Epithelial cell of proximal tubule (primary cell): ENCODE data around the gene HLF. TPM values are rescaled to one million over a fixed set of nuclear protein-coding genes. Genes with fewer than 3 reads are reported as not detected.

Experiments
- DNase-seq: peaks from one replicate; pipeline ENCODE4 v3.0.0-alpha.2; 2011; ENCODE audit warnings: low read depth
- H3K4me3 ChIP-seq: 2 replicates; pipeline ENCODE4 v1.5.1; 2011; ENCODE audit warnings: low read depth, mild to moderate bottlenecking, low read length
- total RNA-seq: library from RNA; depleted of rRNA; stranded (reverse); fragments of >200 nt; gene quantifications from 2 replicates; pipeline ENCODE4 v1.2.3, GENCODE V29; 2015
- TF ChIP-seq, protein P1 (sequence below): conservative IDR thresholded peaks from 2 replicates; pipeline ENCODE4 v1.5.1; 2012; ENCODE audit warnings: low read depth, mild to moderate bottlenecking, low read length

The HLF gene
- total RNA-seq, 1 donor from 2014 or later, result 0.75 TPM

GRCh38 chr17:55303008-55303493 is 38.3 kb downstream of the HLF start:
- TF ChIP-seq, protein P1, sequence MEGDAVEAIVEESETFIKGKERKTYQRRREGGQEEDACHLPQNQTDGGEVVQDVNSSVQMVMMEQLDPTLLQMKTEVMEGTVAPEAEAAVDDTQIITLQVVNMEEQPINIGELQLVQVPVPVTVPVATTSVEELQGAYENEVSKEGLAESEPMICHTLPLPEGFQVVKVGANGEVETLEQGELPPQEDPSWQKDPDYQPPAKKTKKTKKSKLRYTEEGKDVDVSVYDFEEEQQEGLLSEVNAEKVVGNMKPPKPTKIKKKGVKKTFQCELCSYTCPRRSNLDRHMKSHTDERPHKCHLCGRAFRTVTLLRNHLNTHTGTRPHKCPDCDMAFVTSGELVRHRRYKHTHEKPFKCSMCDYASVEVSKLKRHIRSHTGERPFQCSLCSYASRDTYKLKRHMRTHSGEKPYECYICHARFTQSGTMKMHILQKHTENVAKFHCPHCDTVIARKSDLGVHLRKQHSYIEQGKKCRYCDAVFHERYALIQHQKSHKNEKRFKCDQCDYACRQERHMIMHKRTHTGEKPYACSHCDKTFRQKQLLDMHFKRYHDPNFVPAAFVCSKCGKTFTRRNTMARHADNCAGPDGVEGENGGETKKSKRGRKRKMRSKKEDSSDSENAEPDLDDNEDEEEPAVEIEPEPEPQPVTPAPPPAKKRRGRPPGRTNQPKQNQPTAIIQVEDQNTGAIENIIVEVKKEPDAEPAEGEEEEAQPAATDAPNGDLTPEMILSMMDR, result no peak
- DNase-seq, result no peak
- H3K4me3 ChIP-seq, result no peak overlapping the region

GRCh38 chr17:55303701-55304145 is 39.0 kb downstream of the HLF start:
- no peak for DNase-seq
- TF ChIP-seq, protein P1, result peak; percentile 8
- no peak overlapping the region for H3K4me3 ChIP-seq

GRCh38 chr17:55304171-55304859 is 39.6 kb downstream of the HLF start:
- TF ChIP-seq, protein P1, result no peak

GRCh38 chr17:55305321-55306087 is 40.7 kb downstream of the HLF start:
- no peak for DNase-seq
- TF ChIP-seq, protein P1, result no peak
- H3K4me3 ChIP-seq, result no peak overlapping the region

More at GRCh38 chr17:55304171-55304859, 39.6 kb downstream of the HLF start:
- no peak overlapping the region for H3K4me3 ChIP-seq
- no peak for DNase-seq

GRCh38 chr17:55307879-55308278 is 43.1 kb downstream of the HLF start:
- TF ChIP-seq, protein P1, result no peak
- no peak overlapping the region for H3K4me3 ChIP-seq
- no peak for DNase-seq

DNA sequence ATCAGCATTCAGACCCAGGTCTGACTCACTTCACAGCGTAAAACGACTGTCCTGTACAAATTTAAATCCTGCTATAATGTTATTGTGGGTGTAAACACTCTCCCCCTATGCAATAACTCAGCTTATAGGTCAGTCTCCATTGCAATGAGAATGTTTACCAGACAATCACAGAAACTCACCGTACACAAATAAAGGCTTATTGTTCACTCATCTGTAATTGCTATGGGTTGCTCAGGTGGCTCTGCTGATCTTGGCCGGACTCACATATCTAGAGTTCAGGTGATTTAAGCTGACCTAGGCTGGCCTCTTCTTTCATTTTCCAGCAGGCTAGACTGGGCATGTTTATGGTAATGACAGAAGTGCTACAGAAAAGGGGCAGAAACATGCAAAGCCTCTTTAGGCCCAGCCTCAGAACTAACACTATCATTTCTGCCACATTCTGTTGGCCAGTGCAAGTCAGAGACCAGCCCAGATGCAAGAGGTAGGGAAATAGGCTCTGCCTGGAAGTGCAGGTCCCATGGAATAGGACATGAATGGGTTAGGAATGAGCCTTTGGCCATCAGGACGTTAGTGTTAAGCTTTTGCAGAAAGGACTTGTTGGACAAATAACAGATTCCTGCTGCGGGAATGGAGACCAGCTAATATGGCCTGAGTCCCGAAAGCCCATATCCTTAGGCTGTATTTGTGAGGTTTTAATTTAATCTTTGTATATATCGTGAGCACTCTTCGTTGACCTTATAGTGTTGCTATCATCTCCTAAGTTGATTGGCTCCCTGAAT is 44.0 kb downstream of the HLF start:
- H3K4me3 ChIP-seq, result no peak overlapping the region
- no peak for DNase-seq
- TF ChIP-seq, protein P1, result no peak
